HEK293 (cell line): ENCODE data around the gene LEMD1.

Experiments
- CTCF ChIP-seq: fragments of 450-650 bp; formaldehyde crosslinking; IDR thresholded peaks from 2 replicates; pipeline ENCODE4 v1.5.1; 2016; ENCODE audit warnings: missing biosample characterization, missing genetic modification characterization
- EGR2 ChIP-seq: fragments of 450-650 bp; formaldehyde crosslinking; IDR thresholded peaks from 2 replicates; pipeline ENCODE4 v1.5.1; 2016; ENCODE audit warnings: low read depth, missing biosample characterization, missing genetic modification characterization
- PRDM1 ChIP-seq: fragments of 450-650 bp; formaldehyde crosslinking; IDR thresholded peaks from 2 replicates; pipeline ENCODE4; 2016; ENCODE audit warnings: missing biosample characterization, missing genetic modification characterization
- PRDM10 ChIP-seq: fragments of 450-650 bp; formaldehyde crosslinking; IDR thresholded peaks from 2 replicates; pipeline ENCODE4 v1.5.1; 2016; ENCODE audit warnings: missing biosample characterization, missing genetic modification characterization
- SP2 ChIP-seq: fragments of 450-650 bp; formaldehyde crosslinking; IDR thresholded peaks from 2 replicates; pipeline ENCODE4 v1.5.1; 2016; ENCODE audit warnings: missing biosample characterization, missing genetic modification characterization
- ZBTB11 ChIP-seq: fragments of 450-650 bp; formaldehyde crosslinking; conservative IDR thresholded peaks from 2 replicates; pipeline ENCODE4 v1.5.1; 2016; ENCODE audit warnings: low read depth, missing biosample characterization, missing genetic modification characterization
- ZBTB17 ChIP-seq: fragments of 450-650 bp; formaldehyde crosslinking; IDR thresholded peaks from 2 replicates; pipeline ENCODE4 v1.5.1; 2016; ENCODE audit warnings: missing biosample characterization, missing genetic modification characterization
- ZIC2 ChIP-seq: fragments of 450-650 bp; formaldehyde crosslinking; IDR thresholded peaks from 2 replicates; pipeline ENCODE4 v1.5.1; 2016; ENCODE audit warnings: missing biosample characterization, missing genetic modification characterization
- ZNF112 ChIP-seq: fragments of 450-650 bp; formaldehyde crosslinking; IDR thresholded peaks from 2 replicates; pipeline ENCODE4 v1.5.0; 2017; ENCODE audit warnings: missing biosample characterization, missing genetic modification characterization
- ZNF175 ChIP-seq: fragments of 450-650 bp; formaldehyde crosslinking; IDR thresholded peaks from 2 replicates; pipeline ENCODE4 v1.5.1; 2016; ENCODE audit warnings: missing biosample characterization, missing genetic modification characterization
- ZNF184 ChIP-seq: fragments of 450-650 bp; IDR thresholded peaks from 2 replicates; pipeline ENCODE4 v1.5.1; 2018; ENCODE audit warnings: missing biosample characterization, mild to moderate bottlenecking, missing genetic modification characterization
- ZNF19 ChIP-seq: fragments of 450-650 bp; formaldehyde crosslinking; IDR thresholded peaks from 2 replicates; pipeline ENCODE4; 2016; ENCODE audit warnings: missing biosample characterization, missing genetic modification characterization, low read depth
- ZNF214 ChIP-seq: fragments of 450-650 bp; formaldehyde crosslinking; IDR thresholded peaks from 2 replicates; pipeline ENCODE4 v1.5.1; 2017; ENCODE audit warnings: missing biosample characterization, mild to moderate bottlenecking, missing genetic modification characterization, borderline replicate concordance
- ZNF221 ChIP-seq: fragments of 450-650 bp; formaldehyde crosslinking; IDR thresholded peaks from 2 replicates; pipeline ENCODE4 v1.5.1; 2017; ENCODE audit warnings: missing biosample characterization, missing genetic modification characterization, borderline replicate concordance
- ZNF366 ChIP-seq: fragments of 450-650 bp; formaldehyde crosslinking; conservative IDR thresholded peaks from 2 replicates; pipeline ENCODE4 v1.5.1; 2016; ENCODE audit warnings: missing biosample characterization, missing genetic modification characterization
- ZNF37A ChIP-seq: fragments of 450-650 bp; IDR thresholded peaks from 2 replicates; pipeline ENCODE4 v1.5.1; 2018; ENCODE audit warnings: missing biosample characterization, missing genetic modification characterization
- ZNF404 ChIP-seq: fragments of 450-650 bp; formaldehyde crosslinking; IDR thresholded peaks from 2 replicates; pipeline ENCODE4 v1.5.1; 2017; ENCODE audit warnings: missing biosample characterization, missing genetic modification characterization
- ZNF544 ChIP-seq: fragments of 450-650 bp; formaldehyde crosslinking; IDR thresholded peaks from 2 replicates; pipeline ENCODE4 v1.5.0; 2017; ENCODE audit warnings: missing biosample characterization, missing genetic modification characterization
- ZNF560 ChIP-seq: fragments of 450-650 bp; formaldehyde crosslinking; IDR thresholded peaks from 2 replicates; pipeline ENCODE4 v1.5.1; 2017; ENCODE audit warnings: missing biosample characterization, missing genetic modification characterization, borderline replicate concordance
- ZNF596 ChIP-seq: fragments of 450-650 bp; IDR thresholded peaks from 2 replicates; pipeline ENCODE4 v1.5.0; 2018; ENCODE audit warnings: missing biosample characterization, mild to moderate bottlenecking, missing genetic modification characterization, moderate library complexity
- ZNF645 ChIP-seq: fragments of 450-650 bp; formaldehyde crosslinking; IDR thresholded peaks from 2 replicates; pipeline ENCODE4; 2016; ENCODE audit warnings: missing biosample characterization, missing genetic modification characterization
- ZNF747 ChIP-seq: fragments of 450-650 bp; formaldehyde crosslinking; IDR thresholded peaks from 2 replicates; pipeline ENCODE4 v1.5.1; 2016; ENCODE audit warnings: missing biosample characterization, missing genetic modification characterization
- ZNF776 ChIP-seq: fragments of 450-650 bp; formaldehyde crosslinking; IDR thresholded peaks from 2 replicates; pipeline ENCODE4 v1.5.0; 2017; ENCODE audit warnings: missing biosample characterization, missing genetic modification characterization, borderline replicate concordance
- ZNF785 ChIP-seq: fragments of 450-650 bp; formaldehyde crosslinking; IDR thresholded peaks from 2 replicates; pipeline ENCODE4 v1.5.1; 2016; ENCODE audit warnings: missing biosample characterization, missing genetic modification characterization
- ZNF830 ChIP-seq: fragments of 450-650 bp; IDR thresholded peaks from 2 replicates; pipeline ENCODE4 v1.5.0; 2018; ENCODE audit warnings: missing biosample characterization, missing genetic modification characterization, low read depth, mild to moderate bottlenecking, moderate library complexity
- TF ChIP-seq, protein P1 (sequence below): fragments of 450-650 bp; formaldehyde crosslinking; IDR thresholded peaks from 2 replicates; pipeline ENCODE4 v1.5.1; 2016; ENCODE audit warnings: missing biosample characterization, missing genetic modification characterization
- TF ChIP-seq, protein P2 (sequence below): fragments of 450-650 bp; formaldehyde crosslinking; IDR thresholded peaks from 2 replicates; pipeline ENCODE4 v1.5.1; 2016; ENCODE audit warnings: missing biosample characterization, missing genetic modification characterization

The LEMD1 gene

DNA sequence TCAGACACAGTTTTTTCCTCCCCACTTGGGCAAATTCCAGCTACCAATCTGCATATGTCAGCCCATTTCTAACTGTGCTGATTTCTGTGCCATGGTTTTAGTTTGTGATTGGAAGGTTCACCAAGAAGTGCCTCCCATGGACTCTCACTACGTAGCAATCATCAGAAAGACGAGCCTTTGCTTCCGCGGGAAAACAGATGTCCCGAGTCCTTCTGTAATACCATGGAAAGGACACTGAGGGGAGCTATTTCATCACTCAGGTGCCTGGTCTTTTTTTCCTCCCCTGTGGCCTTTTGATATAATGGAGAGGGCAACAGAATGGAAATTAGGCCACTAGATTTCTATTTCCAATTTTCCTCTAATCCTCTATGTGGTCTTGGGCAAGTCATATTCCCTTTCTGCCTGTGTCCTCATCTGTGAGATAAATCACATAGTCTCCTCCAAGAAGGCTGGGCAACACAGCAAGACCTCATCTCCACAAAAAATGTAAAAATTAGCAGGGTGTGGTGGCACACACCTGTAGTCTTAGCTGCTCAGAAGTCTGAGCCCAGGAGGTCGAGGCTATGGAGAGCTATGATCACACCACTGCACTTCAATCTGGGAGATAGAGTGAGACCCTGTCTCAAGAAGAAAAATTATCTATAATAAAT lies 24.8 kb downstream of the LEMD1 start (continued):
- TF ChIP-seq ZNF221 (tag by site-specific recombination) (no peak), ZNF19 (tag by site-specific recombination) (no peak), ZNF776 (no peak), ZNF645 (tag by site-specific recombination) (no peak), ZNF214 (no peak), ZNF37A (no peak), ZNF175 (no peak), ZIC2 (tag by site-specific recombination) (no peak), SP2 (no peak), ZNF596 (no peak), ZNF544 (no peak), CTCF (tag by site-specific recombination) (peak; percentile 81), ZNF560 (tag by site-specific recombination) (no peak), ZBTB17 (peak; percentile 51; the same call in 1 of the 2 replicates), PRDM10 (no peak), ZNF404 (no peak), ZNF785 (tag by site-specific recombination) (no peak), ZNF184 (tag by site-specific recombination) (no peak), ZBTB11 (tag by site-specific recombination) (no peak), ZNF747 (tag by site-specific recombination) (no peak), EGR2 (tag by site-specific recombination) (no peak), ZNF830 (tag by site-specific recombination) (no peak), ZNF366 (tag by site-specific recombination) (0 out of 2 replicates have a peak, but pooled peaks have one; percentile 32), PRDM1 (tag by site-specific recombination) (no peak), ZNF112 (no peak)
- TF ChIP-seq, protein P1, sequence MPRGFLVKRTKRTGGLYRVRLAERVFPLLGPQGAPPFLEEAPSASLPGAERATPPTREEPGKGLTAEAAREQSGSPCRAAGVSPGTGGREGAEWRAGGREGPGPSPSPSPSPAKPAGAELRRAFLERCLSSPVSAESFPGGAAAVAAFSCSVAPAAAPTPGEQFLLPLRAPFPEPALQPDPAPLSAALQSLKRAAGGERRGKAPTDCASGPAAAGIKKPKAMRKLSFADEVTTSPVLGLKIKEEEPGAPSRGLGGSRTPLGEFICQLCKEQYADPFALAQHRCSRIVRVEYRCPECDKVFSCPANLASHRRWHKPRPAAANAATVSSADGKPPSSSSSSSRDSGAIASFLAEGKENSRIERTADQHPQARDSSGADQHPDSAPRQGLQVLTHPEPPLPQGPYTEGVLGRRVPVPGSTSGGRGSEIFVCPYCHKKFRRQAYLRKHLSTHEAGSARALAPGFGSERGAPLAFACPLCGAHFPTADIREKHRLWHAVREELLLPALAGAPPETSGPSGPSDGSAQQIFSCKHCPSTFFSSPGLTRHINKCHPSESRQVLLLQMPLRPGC (tag by site-specific recombination) = no peak
- TF ChIP-seq, protein P2, sequence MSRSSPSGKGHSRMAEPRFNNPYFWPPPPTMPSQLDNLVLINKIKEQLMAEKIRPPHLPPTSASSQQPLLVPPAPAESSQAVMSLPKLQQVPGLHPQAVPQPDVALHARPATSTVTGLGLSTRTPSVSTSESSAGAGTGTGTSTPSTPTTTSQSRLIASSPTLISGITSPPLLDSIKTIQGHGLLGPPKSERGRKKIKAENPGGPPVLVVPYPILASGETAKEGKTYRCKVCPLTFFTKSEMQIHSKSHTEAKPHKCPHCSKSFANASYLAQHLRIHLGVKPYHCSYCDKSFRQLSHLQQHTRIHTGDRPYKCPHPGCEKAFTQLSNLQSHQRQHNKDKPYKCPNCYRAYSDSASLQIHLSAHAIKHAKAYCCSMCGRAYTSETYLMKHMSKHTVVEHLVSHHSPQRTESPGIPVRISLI = peak; percentile 82
